GM21447 (cell line): ENCODE data around the gene ARL13B.
"Not testable (repeated sequence)": the region's sequence is repeated elsewhere in the genome, so short reads cannot be mapped to it uniquely, and the experiment has no call there.

Experiments used
- ATAC-seq: cut with Tn5 transposase; IDR thresholded peaks from one replicate; pipeline ENCODE4 v1.9.1; 2021; ENCODE audit not compliant: unreplicated experiment

ARL13B gene

DNA sequence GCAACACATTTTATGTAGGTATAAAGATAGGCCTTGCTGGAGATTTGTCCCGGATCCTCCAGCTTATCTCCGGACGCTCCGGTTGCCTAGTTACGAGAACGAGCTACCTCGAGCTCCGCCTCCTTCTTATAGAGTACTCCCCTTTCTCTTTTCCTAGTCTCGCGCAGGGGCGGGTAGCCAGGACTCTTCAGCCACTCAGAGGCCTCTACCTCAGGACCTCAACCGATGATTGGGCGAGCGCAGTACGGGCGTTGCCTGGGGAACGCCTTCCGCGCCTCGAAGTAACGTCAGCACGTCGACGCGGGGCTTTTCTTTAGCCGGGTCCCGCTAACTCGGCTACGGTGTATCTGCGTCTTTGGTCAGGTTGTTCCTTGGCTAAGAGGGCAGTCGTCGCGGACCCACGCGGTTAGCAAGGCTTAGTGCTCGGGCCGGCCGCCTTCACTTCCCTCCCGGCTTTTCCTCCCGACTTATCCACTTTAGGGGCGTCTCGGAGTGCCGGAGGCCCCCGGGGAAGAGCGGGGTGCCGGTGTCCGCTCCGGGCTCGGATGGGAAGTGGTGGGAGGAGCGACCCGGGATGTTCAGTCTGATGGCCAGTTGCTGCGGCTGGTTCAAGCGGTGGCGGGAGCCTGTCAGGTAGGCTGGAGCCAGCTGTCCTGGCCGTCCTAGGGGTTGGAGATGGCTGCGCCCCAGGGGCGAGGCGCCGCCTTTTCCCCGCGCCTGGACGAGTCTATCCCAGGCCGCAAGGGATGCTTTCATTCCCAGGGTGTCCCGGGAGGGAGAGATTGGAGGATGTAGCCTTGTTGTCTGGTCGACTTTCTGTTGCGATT, at the start of gene ARL13B:
TSS of gene ARL13B (plus strand) at position 306 of the 827 bp plus-strand sequence. CDS start at position 575, 269 bp downstream.
- ATAC-seq: peak; percentile 100

DNA sequence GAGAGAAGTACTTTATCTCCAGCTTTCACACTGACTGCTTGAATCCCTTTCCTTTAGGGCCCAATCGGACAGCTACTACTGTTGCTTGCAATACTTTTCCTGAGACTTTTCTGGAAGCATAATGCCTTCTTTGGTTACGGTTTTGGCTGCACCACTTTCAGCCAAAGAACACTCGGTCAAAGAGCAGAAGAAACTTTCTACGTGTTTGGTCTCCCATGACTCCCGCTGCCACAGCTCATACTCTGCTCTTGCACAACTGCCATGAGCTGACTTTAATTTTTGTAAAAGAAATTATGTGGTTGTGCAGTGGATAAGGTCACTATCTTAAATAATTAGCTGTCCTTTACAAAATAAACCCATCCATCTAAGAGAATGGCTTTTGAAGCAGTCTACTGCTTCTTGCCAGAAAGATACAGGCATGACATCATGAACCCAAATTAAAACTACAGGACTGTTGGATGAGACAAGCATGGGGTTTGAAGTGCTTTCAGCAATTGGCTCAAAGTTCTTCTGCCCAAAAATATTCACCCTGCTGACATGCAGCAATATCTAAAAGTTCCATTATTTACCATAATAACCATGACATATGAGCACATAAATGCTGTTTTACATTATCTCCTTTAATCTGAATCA, 48.2 kb upstream of the ARL13B start:
- no peak for ATAC-seq

DNA sequence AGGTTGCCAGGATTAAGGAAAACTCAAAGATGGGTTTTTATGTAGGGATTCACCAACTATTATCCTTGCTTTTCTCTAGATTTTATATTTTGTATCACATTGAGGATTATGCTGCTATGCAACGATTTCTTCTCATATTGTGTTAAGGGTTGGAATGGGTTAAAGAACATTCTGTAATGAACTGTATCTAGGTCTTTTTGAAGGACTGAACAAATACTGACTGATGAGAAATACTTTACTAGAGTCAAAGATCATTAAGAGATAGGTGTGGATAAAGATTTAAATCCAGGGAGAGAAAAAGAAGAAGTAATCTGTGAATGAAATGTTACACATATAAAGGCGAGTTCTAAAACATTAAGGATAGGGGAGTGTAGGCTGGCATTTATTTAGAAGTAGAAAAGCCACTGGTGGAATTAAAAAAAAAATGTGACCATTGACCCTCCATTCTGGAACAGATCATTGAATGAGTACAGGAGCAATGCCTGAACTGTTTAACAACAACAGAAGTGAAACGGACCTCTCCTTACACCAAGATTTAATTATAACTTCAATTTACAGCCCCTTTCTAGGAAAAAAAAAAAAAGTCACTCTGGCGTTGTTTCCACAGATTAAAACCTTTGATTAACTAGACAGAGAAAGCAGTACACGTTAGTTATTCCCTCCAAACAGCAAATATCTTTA, 45.4 kb upstream of the ARL13B start:
- ATAC-seq: no peak

DNA sequence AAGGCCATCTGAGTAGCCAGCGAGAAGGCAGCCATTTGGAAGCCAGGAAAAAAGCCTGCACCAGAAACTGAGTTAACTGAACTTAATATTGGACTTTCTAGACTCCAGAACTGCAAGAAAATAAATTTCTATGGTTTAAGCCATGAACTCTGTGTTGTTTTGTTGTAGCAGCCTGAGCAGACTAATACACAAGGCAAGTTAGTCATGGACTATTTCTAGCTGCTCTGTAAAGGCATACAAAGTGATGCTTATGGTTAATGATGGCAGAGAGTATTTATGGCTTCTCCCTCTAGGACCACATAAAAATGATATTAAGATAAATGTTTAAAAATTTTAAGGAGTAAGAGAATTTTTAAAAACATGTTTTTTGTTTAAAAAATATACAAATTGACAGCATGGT, 43.4 kb upstream of the ARL13B start:
- no peak for ATAC-seq

DNA sequence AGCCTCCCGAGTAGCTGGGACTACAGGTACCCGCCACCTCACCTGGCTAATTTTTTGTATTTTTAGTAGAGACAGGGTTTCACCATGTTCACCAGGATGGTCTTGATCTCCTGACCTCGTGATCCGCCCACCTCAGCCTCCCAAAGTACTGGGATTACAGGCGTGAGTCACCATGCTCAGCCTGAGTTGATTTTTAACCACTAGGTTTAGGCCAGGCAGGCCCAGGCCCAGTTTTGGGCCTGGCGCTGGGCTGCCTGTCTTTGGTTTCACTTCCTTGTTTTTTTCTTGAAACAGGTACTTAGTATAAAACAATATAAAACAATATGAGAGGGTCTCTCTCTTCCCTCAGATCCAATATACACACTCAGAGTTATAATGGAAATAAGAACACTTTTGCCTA, 42.5 kb upstream of the ARL13B start:
- not testable (repeated sequence) for ATAC-seq

DNA sequence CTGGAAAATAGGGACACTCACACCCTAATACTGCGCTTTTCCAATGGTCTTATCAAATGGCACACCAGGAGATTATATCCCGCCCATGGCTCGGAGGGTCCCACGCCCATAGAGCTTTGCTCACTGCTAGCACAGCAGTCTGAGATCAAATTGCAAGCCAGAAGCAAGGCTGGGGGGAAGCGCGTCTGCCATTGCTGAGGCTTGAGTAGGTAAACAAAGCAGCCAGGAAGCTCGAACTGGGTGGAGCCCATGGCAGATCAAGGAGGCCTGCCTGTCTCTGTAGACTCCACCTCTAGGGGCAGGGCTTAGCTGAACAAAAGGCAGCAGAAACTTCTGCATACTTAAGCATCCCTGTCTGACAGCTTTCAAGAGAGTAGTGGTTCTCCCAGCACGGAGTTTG, 30.0 kb upstream of the ARL13B start:
- ATAC-seq: not testable (repeated sequence)

DNA sequence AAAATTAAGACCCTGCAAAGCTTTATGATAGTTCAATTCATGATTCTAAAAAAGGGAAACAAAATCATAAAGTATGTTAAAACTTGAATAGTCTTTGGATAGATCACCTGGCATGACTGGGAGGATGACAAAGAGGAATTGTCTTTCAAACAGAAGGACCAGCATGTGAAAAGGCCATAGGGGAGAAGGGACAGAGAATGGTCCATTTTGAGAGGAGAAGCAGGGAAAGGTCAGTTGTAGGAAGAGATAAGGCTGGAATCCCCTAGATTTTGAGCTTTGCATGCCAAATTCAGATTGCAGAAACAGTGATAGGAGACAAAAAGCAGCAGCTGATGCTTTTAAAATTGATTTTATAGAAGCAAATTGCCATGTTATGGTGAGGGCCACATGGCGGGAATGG, 18.9 kb upstream of the ARL13B start:
- ATAC-seq: no peak

DNA sequence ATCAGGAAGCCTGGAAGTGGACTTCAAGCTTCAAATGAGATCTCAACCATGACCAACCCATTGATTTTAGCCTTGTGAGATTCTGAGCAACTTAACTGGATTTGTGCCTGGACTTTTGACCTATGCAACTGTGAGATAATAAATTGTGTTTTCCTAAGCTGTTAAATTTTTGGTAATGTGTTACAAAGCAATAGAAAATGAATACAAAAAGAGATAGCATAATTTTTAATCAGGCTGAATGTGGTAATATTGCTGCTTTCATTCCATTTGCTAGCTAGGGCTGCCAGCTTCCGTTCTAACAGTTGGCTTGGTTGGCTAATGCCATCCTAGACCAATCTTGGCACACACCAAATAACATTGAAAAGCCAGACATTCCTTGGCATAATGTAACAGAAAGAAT, 18.5 kb upstream of the ARL13B start:
- no peak for ATAC-seq

DNA sequence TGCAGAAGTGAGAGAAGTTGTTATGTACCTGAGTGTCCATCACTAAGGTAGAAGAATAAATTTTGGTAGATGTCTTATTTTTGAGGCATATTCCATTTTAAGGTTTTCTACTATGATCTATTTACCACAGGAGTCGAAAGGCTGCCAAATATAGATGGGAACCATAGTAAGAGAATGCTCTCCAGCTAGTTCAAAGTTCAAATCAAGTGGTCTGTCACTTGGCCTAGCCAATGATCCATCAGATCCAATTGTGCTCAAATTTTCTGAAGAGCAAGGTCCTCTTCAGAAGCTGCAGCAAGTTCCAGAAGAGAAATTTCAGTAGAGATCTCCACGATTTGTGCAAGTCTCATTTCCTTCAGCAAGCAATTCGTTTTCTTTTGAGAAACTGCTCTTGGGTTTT, 17.2 kb upstream of the ARL13B start:
- no peak for ATAC-seq

DNA sequence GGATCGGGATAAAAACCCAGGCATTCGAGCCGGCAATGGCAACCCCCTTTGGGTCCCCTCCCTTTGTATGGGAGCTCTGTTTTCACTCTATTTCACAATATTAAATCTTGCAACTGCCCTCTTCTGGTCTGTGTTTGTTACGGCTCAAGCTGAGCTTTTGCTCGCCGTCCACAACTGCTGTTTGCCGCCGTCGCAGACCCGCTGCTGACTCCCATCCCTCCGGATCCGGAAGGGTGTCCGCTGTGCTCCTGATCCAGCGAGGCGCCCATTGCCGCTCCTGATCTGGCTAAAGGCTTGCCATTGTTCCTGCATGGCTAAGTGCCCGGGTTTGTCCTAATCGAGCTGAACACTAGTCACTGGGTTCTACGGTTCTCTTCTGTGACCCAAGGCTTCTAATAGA, 14.8 kb upstream of the ARL13B start:
- not testable (repeated sequence) for ATAC-seq

DNA sequence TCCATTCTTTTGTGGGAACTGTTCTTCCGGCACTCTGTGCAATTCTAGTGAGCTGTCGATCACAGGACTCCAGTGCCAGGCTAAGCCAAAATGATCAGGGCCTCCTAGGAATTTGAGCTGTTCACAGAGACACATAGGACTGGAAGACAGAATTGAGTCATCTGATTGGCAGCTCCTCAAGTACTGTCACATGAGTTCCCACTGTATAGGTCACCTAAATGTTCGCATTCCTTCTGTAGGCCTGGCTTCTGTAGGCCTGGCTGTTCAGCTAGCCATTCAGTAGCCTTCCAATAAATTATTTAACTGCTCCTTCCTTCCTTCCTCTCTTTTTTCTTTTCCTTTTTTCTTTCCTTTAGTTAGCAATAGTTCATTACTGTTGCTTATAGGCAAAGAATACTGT, 10.5 kb upstream of the ARL13B start:
- ATAC-seq: no peak

DNA sequence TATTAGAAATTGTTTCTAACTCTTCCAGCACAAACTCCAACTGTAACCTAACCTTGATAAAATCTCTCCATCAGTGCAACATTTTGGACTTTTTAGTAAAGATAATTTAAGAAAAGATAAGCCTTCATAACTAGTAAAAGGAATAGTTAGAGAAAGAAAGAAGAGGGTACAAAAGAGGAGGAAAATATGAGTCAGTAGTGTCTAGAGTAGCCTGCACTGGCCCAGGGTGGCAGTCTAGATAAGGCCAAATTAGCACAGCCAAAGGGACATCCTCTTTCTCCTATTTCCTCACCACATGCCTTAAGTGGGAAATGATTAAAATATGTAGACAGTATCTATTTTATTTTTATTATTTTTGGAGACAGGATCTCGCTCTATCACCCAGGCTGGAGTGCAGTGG, 10.0 kb upstream of the ARL13B start:
- no peak for ATAC-seq

DNA sequence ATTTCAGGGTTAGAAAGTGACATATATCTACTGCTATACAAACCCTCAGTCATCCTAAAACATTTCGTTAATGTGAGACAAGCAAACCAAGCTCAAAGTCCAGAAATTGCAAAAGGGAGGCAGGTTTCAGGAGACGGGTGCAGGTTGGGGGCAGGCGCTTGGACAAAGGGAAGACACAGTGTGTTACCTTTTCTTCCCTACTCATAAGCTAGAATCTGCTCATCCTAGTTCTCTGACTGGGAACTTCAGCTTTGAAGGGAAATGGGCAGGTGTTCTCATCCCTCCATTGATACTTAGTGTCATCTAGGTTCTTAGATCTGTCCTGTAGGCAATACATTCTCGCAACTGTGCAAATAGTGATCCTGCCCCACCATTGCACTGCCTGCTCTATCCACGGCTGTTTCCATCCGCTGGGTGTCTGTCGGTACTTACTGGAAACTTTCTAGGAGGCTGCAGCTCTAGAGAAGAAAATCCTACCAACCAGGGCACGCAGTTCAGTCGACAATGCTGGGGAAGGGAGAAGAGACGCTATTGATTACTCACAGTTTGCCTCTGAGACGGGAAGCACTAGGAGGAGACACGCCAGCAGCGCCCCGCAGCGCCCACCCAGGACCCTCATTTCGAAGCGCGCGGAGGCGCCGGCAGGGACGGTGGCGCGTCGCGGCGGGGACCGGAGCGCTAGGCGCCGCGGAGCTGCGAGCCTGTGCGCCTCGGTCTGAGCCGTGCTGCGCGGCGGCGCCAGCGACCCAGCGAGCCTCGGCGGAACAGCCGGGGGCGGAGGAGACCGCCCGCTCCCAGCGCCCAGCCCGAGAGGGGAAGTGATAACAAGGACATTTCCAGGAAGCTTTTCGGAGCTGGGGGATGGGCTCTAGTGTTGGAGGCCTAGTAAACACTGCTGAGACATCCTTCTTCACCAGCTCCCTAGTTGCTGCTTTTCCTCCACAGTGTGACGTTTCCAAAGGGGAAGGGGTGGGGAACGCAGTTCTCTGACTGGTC, 6.5 kb upstream of the ARL13B start, which contains the start of gene PROS1:
TSS of gene PROS1 (minus strand) at position 766 of the 996 bp plus-strand sequence. CDS start at position 619, 147 bp downstream.
- peak; percentile 73 for ATAC-seq

DNA sequence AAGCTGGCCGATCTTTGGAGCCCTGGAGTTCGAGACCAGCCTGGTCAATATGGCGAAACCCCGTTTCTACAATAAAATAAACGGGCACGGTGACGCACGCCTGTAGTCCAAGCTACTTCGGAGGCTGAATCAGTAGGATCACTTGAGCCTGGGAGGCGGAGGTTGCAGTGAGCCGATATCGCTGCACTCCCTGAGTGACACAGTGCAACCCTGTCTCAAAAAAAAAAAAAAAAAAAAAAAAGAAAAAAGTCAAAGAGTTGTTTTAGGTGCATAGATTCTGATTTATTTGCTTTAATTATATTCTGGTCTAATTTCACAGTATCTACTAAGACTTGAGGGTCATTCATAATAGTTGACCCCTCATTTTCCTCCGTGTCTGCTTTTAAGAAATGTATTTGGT, 1.7 kb downstream of the ARL13B start:
- no peak for ATAC-seq

DNA sequence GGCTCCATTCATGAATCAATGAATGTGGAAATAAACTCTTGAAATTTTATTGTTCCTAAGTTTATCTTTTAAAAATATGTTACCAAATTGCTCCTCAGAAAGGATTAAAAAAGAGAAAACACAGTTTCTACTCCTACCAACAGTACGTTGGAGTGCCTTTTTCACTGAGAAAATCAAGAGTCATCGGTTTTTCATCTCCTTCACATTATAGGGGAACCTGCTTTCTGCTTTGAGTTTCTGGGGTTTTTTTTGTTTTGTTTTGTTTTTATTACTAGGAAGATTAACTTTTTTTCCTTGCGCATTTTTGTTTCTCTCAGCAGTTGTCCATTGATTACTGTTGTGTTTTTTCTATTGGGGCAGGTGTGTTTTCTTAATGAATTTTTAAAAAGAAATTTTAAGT, 3.5 kb downstream of the ARL13B start:
- ATAC-seq: no peak

DNA sequence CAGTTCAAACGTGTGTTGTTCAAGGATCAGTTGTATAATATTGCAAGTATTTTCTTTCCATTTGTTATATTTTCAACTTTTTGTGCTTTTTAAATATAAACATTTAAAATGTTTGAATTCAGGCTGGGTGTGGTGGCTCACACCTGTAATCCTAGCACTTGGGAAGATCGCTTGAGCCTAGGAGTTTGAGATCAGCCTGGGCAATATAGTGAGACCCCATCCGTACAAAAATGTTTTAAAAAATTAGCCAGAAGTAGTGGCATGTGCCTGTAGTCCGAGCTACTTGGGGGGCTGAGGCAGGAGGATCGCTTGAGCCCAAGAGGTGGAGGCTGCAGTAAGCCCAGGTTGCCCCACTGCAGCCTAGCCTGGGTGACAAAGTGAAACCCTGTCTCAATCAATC, 4.7 kb downstream of the ARL13B start:
- no peak for ATAC-seq

DNA sequence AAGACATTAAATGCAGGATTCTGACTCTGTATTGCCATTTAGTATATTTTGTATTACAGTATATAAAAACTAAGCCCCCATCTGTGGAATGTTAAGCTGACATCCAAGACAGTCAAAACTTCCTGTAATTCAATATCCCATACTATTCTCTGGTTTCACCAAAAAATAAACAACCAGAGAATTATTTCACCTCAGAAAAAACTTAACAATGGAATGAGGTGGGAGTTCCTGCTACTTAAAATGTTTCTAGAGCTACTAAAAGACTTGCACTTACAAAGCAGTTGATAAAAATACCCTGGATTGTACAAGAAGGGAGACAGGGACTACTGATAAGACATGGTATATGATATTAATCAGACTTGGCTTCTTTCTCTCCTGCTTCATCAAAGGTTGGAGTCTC, 8.3 kb downstream of the ARL13B start:
- no peak for ATAC-seq

DNA sequence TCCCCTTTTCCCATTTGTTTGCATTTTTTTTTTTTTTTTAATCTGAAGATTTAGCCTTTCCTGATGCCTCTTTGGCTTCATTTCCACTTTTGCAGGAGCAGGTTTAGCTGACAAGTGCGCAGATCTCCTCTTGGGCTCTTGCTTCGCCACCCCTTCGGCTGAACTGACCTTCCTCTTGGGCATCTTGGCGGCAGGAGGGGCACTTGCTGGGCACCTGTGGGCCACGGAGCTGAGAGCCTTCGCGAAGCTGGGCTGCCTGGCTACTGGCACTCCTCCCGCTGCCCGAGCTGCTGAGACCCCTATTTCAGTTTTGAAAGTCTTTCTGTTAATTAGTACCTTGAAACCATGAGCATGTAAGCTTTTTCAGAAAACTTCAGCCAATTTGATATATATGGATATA, 8.8 kb downstream of the ARL13B start:
- ATAC-seq: no peak

DNA sequence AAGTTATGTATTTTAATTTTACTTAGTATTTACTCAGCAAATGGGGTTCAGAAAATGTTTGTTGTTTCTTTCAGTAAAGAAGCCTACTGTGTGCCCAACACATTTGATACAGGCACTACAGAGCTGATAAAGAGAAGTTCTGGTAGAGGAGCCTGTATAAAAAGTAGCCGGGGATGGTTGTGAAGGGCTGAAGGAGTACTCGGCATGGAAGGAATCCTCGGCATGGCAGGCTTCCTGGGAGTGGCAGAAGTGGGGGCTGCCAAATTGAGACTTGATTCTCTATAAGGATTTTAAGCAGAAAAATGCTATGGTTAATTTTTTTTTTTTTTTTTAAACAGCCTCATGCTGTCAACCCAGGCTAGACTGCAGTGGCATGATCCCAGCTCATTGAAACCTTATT, 9.3 kb downstream of the ARL13B start:
- ATAC-seq: no peak

DNA sequence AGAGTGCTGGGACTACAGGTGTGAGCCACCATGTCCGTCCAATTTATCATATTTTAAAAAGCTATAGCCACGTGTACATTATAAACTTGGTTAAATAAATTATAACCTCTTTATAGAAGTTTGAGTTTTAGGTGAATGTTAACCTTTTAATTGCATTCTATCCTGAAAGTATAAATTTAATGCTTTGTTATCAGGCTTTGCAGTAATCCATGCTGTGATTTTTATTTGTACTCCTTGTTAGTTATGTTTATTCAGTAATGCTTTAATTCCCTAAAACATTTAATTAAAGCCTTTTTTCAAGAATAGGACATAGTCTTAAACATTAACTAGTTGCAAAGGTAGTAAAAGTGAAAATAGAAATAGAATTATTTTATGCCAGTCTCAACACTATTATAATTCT, 11.7 kb downstream of the ARL13B start:
- no peak for ATAC-seq

DNA sequence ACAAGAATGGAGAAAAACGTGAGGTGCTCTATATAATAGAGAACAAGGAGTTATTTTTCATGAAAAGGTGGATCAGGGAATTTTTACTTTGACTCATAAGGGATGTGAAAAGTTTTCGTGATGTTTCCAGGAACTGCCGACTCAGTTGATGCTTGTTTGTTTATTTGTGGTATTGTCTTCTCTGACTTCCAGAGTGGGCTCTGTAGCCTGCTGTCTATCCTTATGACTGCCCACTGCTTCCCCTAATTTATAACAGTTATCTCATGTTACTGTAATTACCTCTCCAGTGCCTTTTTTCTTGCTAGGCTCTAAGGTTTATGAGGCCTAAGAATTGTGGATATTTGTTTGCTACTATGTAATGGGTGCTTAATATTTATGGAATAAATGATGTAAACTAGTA, 12.3 kb downstream of the ARL13B start:
- ATAC-seq: no peak
